NB4 (cell line): ENCODE data around the gene LPP.

Experiments
- CTCF ChIP-seq: IDR thresholded peaks from one replicate; pipeline ENCODE4 v1.5.1; 2012; ENCODE audit warnings: low read depth, low read length
- POLR2A ChIP-seq: IDR thresholded peaks from 2 replicates; pipeline ENCODE4 v1.6.1; 2011; ENCODE audit warnings: mild to moderate bottlenecking; ENCODE audit not compliant: insufficient read length; ENCODE audit errors: extremely low read depth

GRCh38 chr3:188305220-188305619 is 151.3 kb downstream of the LPP start:
- no peak for TF ChIP-seq CTCF
- no peak for TF ChIP-seq POLR2A
